ENCODE measurements around the gene CELF2. TPM values are rescaled to one million over a fixed set of nuclear protein-coding genes. Genes with fewer than 3 reads are reported as not detected.

Gene CELF2
- polyA plus RNA-seq, 1 experiment: 24.7 TPM

GRCh38 chr10:11295492-11295891 lies 277.8 kb downstream of the CELF2 start:
- ChIA-PET CTCF (no interaction called here), POLR2A (no interaction called here)
- no peak for DNase-seq (ENCODE audit: low read depth, low spot score)
- Histone ChIP-seq H3K4me3 (ENCODE audit: low read depth, low read length) (no peak overlapping the region), H3K27ac (ENCODE audit: low read depth, low read length) (no peak overlapping the region), H3K27me3 (ENCODE audit: control insufficient read depth, insufficient read depth, low read length) (no peaks in the 10 kb centered on the region), H3K9me3 (ENCODE audit: control insufficient read depth, insufficient read depth, low read length) (peaks cover 9% of the 10 kb centered on the region)
- no peak for TF ChIP-seq CTCF (IDR thresholded peaks at IDR 0.05; ENCODE audit: low read depth, low read length)

GRCh38 chr10:11297136-11297535 lies 279.5 kb downstream of the CELF2 start:
- CTCF ChIA-PET: no interaction called here
- POLR2A ChIA-PET: no interaction called here
- DNase-seq (ENCODE audit: low read depth, low spot score): no peak

GRCh38 chr10:11298116-11298515 lies 280.4 kb downstream of the CELF2 start:
- ChIA-PET POLR2A (no interaction called here), CTCF (no interaction called here)
- Histone ChIP-seq H3K4me3 (ENCODE audit: low read depth, low read length) (no peak overlapping the region), H3K9me3 (ENCODE audit: control insufficient read depth, insufficient read depth, low read length) (peaks cover 13% of the 10 kb centered on the region), H3K27ac (ENCODE audit: low read depth, low read length) (no peak overlapping the region), H3K27me3 (ENCODE audit: control insufficient read depth, insufficient read depth, low read length) (no peaks in the 10 kb centered on the region)
- DNase-seq (ENCODE audit: low read depth, low spot score): no peak
- TF ChIP-seq CTCF (IDR thresholded peaks at IDR 0.05; ENCODE audit: low read depth, low read length): no peak

More at GRCh38 chr10:11297136-11297535, 279.5 kb downstream of the CELF2 start:
- Histone ChIP-seq H3K27ac (ENCODE audit: low read depth, low read length) (no peak overlapping the region), H3K27me3 (ENCODE audit: control insufficient read depth, insufficient read depth, low read length) (no peaks in the 10 kb centered on the region), H3K9me3 (ENCODE audit: control insufficient read depth, insufficient read depth, low read length) (peaks cover 14% of the 10 kb centered on the region), H3K4me3 (ENCODE audit: low read depth, low read length) (no peak overlapping the region)
- no peak for TF ChIP-seq CTCF (IDR thresholded peaks at IDR 0.05; ENCODE audit: low read depth, low read length)

GRCh38 chr10:11299125-11299524 lies 281.5 kb downstream of the CELF2 start:
- Histone ChIP-seq H3K27ac (ENCODE audit: low read depth, low read length) (no peak overlapping the region), H3K9me3 (ENCODE audit: control insufficient read depth, insufficient read depth, low read length) (peaks cover 13% of the 10 kb centered on the region), H3K4me3 (ENCODE audit: low read depth, low read length) (no peak overlapping the region), H3K27me3 (ENCODE audit: control insufficient read depth, insufficient read depth, low read length) (no peaks in the 10 kb centered on the region)
- TF ChIP-seq CTCF (IDR thresholded peaks at IDR 0.05; ENCODE audit: low read depth, low read length): no peak
- DNase-seq (ENCODE audit: low read depth, low spot score): no peak
- CTCF ChIA-PET: no interaction called here
- POLR2A ChIA-PET: no interaction called here

- H3K27ac ChIP-seq (ENCODE audit: low read depth, low read length): no peak overlapping the region
- peaks cover 13% of the 10 kb centered on the region for H3K9me3 ChIP-seq (ENCODE audit: control insufficient read depth, insufficient read depth, low read length)
- CTCF ChIA-PET: no interaction called here
Observed at GRCh38 chr10:11300026-11300425, 282.4 kb downstream of the CELF2 start.

More at GRCh38 chr10:11300026-11300425, 282.4 kb downstream of the CELF2 start:
- POLR2A ChIA-PET: no interaction called here
- TF ChIP-seq CTCF (IDR thresholded peaks at IDR 0.05; ENCODE audit: low read depth, low read length): no peak
- no peak overlapping the region for H3K4me3 ChIP-seq (ENCODE audit: low read depth, low read length)
- H3K27me3 ChIP-seq (ENCODE audit: control insufficient read depth, insufficient read depth, low read length): no peaks in the 10 kb centered on the region
- no peak for DNase-seq (ENCODE audit: low read depth, low spot score)

Data from AG04450 (cell line).